ENCODE measurements around the gene JMJD7. TPM values are rescaled to one million over a fixed set of nuclear protein-coding genes. Genes with fewer than 3 reads are reported as not detected.

JMJD7 gene
- total RNA-seq, 1 experiment from 2014 or later = 13.5 TPM

DNA sequence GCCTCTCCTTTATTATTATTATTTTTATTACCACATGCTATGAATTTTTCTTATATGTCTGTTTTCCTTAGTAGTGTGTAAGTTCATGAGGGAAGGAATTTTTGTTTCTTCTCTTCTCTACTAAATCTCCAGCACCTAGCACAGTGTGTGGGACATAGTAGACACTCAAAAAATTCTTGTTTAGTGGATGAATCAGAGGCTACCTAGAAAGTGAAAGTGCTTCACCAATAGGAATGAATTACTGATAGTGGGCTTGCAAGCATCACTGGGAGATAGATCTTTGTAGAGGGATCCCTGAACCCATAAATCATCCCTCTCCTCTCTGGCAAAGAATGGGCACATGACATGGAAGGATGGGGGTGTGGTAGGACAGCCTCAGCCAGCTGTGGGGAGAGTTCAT, 57.4 kb downstream of the JMJD7 start (continued):
- no peak for TF ChIP-seq EZH2phosphoT487 (IDR thresholded peaks at IDR 0.05; ENCODE audit: borderline replicate concordance)
- TF ChIP-seq, protein P1, sequence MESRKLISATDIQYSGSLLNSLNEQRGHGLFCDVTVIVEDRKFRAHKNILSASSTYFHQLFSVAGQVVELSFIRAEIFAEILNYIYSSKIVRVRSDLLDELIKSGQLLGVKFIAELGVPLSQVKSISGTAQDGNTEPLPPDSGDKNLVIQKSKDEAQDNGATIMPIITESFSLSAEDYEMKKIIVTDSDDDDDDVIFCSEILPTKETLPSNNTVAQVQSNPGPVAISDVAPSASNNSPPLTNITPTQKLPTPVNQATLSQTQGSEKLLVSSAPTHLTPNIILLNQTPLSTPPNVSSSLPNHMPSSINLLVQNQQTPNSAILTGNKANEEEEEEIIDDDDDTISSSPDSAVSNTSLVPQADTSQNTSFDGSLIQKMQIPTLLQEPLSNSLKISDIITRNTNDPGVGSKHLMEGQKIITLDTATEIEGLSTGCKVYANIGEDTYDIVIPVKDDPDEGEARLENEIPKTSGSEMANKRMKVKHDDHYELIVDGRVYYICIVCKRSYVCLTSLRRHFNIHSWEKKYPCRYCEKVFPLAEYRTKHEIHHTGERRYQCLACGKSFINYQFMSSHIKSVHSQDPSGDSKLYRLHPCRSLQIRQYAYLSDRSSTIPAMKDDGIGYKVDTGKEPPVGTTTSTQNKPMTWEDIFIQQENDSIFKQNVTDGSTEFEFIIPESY (IDR thresholded peaks at IDR 0.05; ENCODE audit: extremely low read depth, insufficient replicate concordance, low read length) = no peak
- TF ChIP-seq SIN3A (IDR thresholded peaks at IDR 0.05; ENCODE audit: low read depth) = no peak
- no peak for TF ChIP-seq SP1 (IDR thresholded peaks at IDR 0.05; ENCODE audit: low read depth)
- no peak for TF ChIP-seq CEBPB (IDR thresholded peaks at IDR 0.05; ENCODE audit: low read depth)
- no peak for TF ChIP-seq ZFX (IDR thresholded peaks at IDR 0.05)

DNA sequence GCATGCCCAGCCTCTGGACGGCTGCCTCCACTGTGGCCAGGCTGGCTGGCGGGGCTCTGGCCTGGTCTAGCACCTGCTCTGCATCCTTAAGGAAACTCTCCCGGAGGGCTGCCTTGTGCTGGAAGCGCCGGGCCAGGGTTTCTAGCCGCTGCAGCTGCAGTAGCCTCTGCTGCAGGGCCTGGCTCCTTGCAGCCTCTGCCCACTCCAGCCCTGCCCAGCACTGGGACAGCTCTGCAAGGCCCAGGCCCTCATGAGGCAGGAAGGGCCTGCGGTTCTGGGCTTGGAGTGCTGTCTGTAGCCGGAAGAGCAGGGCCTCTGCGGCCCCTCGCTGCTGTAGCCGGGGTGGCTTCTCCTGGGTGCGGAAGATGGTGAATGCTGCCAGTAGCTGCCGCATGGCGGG, 57.9 kb downstream of the JMJD7 start:
- ATAC-seq (no peak), DNase-seq (ENCODE audit: low read depth, low spot score) (no peak)
- Histone ChIP-seq H3K27ac (ENCODE audit: low read depth, low read length) (no peak overlapping the region), H4K20me1 (ENCODE audit: insufficient read depth) (no peaks in the 10 kb centered on the region), H3K4me1 (ENCODE audit: control insufficient read depth in 1 of 2, insufficient read depth in 2 of 2, low read length in 2 of 2) (no peaks in the 10 kb centered on the region), H3K36me3 (ENCODE audit: control insufficient read depth in 1 of 2, insufficient read depth in 2 of 2, low read length in 2 of 2) (no peaks in the 10 kb centered on the region), H3K9ac (ENCODE audit: low read length) (no peak overlapping the region), H3K27me3 (ENCODE audit: insufficient read depth, low read length) (no peaks in the 10 kb centered on the region), H3K4me2 (ENCODE audit: low read length) (no peak overlapping the region), H2AFZ (ENCODE audit: low read depth, low read length, poor library complexity, severe bottlenecking) (no peak overlapping the region), H3K4me3 (replicated peaks in 1 of 2; ENCODE audit: low read depth in 1 of 2, low read length in 2 of 2) (no peak overlapping the region), H3K9me3 (ENCODE audit: control insufficient read depth in 1 of 2, insufficient read depth in 1 of 2, low read depth in 1 of 2, low read length in 2 of 2) (no peaks in the 10 kb centered on the region), H3K79me2 (ENCODE audit: insufficient read depth, low read length) (no peaks in the 10 kb centered on the region), H3K9me2 (ENCODE audit: insufficient read depth) (no peaks in the 10 kb centered on the region)
- POLR2A ChIA-PET = no interaction called here
- RAD21 ChIA-PET (ENCODE audit: low non-redundant PET in 1 of 2, low total read pairs in 2 of 2, uncharacterized antibody in 2 of 2, unreplicated experiment in 2 of 2) = no interaction called here
- CTCF ChIA-PET = no interaction called here
- no TSS peak for BruUV-seq (replicated peaks)
- intact Hi-C loops (cut with micrococcal nuclease) = no loop called here
- TF ChIP-seq CEBPB (IDR thresholded peaks at IDR 0.05; ENCODE audit: low read depth) (no peak), CBX3 (IDR thresholded peaks at IDR 0.05; ENCODE audit: low read depth) (no peak)

DNA sequence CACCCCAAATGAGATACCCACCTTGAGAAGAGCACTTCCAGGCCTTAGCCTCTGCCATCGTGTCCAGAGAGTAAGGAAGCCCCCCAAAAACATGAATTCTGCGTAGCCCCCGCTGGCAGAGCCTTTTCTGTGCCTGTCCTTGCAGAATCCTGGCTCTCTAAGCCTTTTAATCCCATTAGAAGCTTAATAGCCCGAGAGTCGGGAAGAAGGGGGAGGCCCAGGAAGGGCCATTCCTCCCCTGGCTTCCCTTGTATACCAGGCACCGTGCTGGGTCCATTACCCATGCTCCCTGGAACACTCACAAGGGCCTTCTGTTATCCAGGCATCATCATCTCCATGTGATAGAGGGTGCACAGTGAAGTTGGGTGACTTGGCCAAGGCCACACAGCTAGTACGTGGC, 58.8 kb downstream of the JMJD7 start:
- no peaks in the 10 kb centered on the region for H3K4me1 ChIP-seq (ENCODE audit: control insufficient read depth in 1 of 2, insufficient read depth in 2 of 2, low read length in 2 of 2)
- DNase-seq (ENCODE audit: low read depth, low spot score) = no peak
- ChIA-PET CTCF (no interaction called here), POLR2A (no interaction called here), RAD21 (ENCODE audit: low non-redundant PET in 1 of 2, low total read pairs in 2 of 2, uncharacterized antibody in 2 of 2, unreplicated experiment in 2 of 2) (no interaction called here)
- H3K27ac ChIP-seq (ENCODE audit: low read depth, low read length) = no peak overlapping the region
- BruUV-seq (replicated peaks) = no TSS peak
- H3K36me3 ChIP-seq (ENCODE audit: control insufficient read depth in 1 of 2, insufficient read depth in 2 of 2, low read length in 2 of 2) = no peaks in the 10 kb centered on the region
- no peaks in the 10 kb centered on the region for H3K27me3 ChIP-seq (ENCODE audit: insufficient read depth, low read length)
- no peak overlapping the region for H3K9ac ChIP-seq (ENCODE audit: low read length)
- no peak overlapping the region for H3K4me3 ChIP-seq (replicated peaks in 1 of 2; ENCODE audit: low read depth in 1 of 2, low read length in 2 of 2)
- no peaks in the 10 kb centered on the region for H4K20me1 ChIP-seq (ENCODE audit: insufficient read depth)
- H3K4me2 ChIP-seq (ENCODE audit: low read length) = no peak overlapping the region
- no peak for ATAC-seq
- no peak overlapping the region for H2AFZ ChIP-seq (ENCODE audit: low read depth, low read length, poor library complexity, severe bottlenecking)
- H3K9me3 ChIP-seq (ENCODE audit: control insufficient read depth in 1 of 2, insufficient read depth in 1 of 2, low read depth in 1 of 2, low read length in 2 of 2) = no peaks in the 10 kb centered on the region
- intact Hi-C loops (cut with micrococcal nuclease) = no loop called here
- H3K79me2 ChIP-seq (ENCODE audit: insufficient read depth, low read length) = no peaks in the 10 kb centered on the region
- H3K9me2 ChIP-seq (ENCODE audit: insufficient read depth) = no peaks in the 10 kb centered on the region
- TF ChIP-seq EZH2phosphoT487 (IDR thresholded peaks at IDR 0.05; ENCODE audit: borderline replicate concordance) = no peak
- TF ChIP-seq, protein P2, sequence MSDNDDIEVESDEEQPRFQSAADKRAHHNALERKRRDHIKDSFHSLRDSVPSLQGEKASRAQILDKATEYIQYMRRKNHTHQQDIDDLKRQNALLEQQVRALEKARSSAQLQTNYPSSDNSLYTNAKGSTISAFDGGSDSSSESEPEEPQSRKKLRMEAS (IDR thresholded peaks at IDR 0.05) = no peak
- TF ChIP-seq POLR2AphosphoS5 (IDR thresholded peaks at IDR 0.05; ENCODE audit: low read depth, low read length) = no peak
- no peak for TF ChIP-seq ELF1 (IDR thresholded peaks at IDR 0.05; ENCODE audit: borderline replicate concordance, low read depth)
- TF ChIP-seq JUND (IDR thresholded peaks at IDR 0.05) = no peak
- TF ChIP-seq POLR2A (IDR thresholded peaks at IDR 0.05; ENCODE audit: borderline replicate concordance, extremely low read depth, insufficient read depth, insufficient read length) = no peak
- no peak for TF ChIP-seq EZH2 (IDR thresholded peaks at IDR 0.05)
- TF ChIP-seq EGR1 (IDR thresholded peaks at IDR 0.05; ENCODE audit: low read depth) = no peak
- TF ChIP-seq FOSL1 (IDR thresholded peaks at IDR 0.05; ENCODE audit: low read depth) = no peak
- TF ChIP-seq CBX3 (IDR thresholded peaks at IDR 0.05; ENCODE audit: low read depth) = no peak
- no peak for TF ChIP-seq SRF (IDR thresholded peaks at IDR 0.05; ENCODE audit: low read depth)
- no peak for TF ChIP-seq RAD21 (IDR thresholded peaks at IDR 0.05; ENCODE audit: low read depth)
- TF ChIP-seq YY1 (IDR thresholded peaks at IDR 0.05; ENCODE audit: extremely low read depth, insufficient replicate concordance, low read depth, low read length) = no peak
- TF ChIP-seq, protein P3, sequence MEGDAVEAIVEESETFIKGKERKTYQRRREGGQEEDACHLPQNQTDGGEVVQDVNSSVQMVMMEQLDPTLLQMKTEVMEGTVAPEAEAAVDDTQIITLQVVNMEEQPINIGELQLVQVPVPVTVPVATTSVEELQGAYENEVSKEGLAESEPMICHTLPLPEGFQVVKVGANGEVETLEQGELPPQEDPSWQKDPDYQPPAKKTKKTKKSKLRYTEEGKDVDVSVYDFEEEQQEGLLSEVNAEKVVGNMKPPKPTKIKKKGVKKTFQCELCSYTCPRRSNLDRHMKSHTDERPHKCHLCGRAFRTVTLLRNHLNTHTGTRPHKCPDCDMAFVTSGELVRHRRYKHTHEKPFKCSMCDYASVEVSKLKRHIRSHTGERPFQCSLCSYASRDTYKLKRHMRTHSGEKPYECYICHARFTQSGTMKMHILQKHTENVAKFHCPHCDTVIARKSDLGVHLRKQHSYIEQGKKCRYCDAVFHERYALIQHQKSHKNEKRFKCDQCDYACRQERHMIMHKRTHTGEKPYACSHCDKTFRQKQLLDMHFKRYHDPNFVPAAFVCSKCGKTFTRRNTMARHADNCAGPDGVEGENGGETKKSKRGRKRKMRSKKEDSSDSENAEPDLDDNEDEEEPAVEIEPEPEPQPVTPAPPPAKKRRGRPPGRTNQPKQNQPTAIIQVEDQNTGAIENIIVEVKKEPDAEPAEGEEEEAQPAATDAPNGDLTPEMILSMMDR (IDR thresholded peaks at IDR 0.05 in 2 of 3, conservative IDR thresholded peaks at IDR 0.05 in 1 of 3; ENCODE audit: borderline replicate concordance in 1 of 3, insufficient read depth in 1 of 3, low read depth in 2 of 3, low read length in 2 of 3) = no peak

Measured in HCT116 (cell line).